Smooth muscle cell (in vitro differentiated cells): ENCODE data around the gene KIAA1191. TPM values are rescaled to one million over a fixed set of nuclear protein-coding genes. Genes with fewer than 3 reads are reported as not detected.

Experiments used
- DNase-seq: peaks from one replicate; lab custom pipeline; 2025; ENCODE audit not compliant: unreplicated experiment; lab: John Stamatoyannopoulos, UW
- H2AFZ ChIP-seq: fragments of 200-600 bp; sonication (generic); 2 replicates; pipeline ENCODE4 v1.6.0; 2016; ENCODE audit warnings: antibody characterized with exemption, low read depth, mild to moderate bottlenecking
- H3F3A ChIP-seq: fragments of 200-600 bp; sonication (generic); 2 replicates; pipeline ENCODE4 v1.6.0; 2017; ENCODE audit warnings: antibody characterized with exemption, low read depth
- H3K27ac ChIP-seq: fragments of 200-600 bp; sonication (generic); 2 replicates; pipeline ENCODE4 v1.5.1; 2016; ENCODE audit warnings: low read depth, mild to moderate bottlenecking
- H3K27me3 ChIP-seq: fragments of 200-600 bp; sonication (generic); 2 replicates; pipeline ENCODE4 v1.6.1; 2016; ENCODE audit warnings: low read depth, mild to moderate bottlenecking
- H3K36me3 ChIP-seq: fragments of 200-600 bp; sonication (generic); 2 replicates; pipeline ENCODE4 v1.5.1; 2016; ENCODE audit warnings: low read depth
- H3K4me1 ChIP-seq: fragments of 200-600 bp; sonication (generic); 2 replicates; pipeline ENCODE4 v1.5.1; 2016; ENCODE audit warnings: low read depth
- H3K4me2 ChIP-seq: fragments of 200-600 bp; sonication (generic); 2 replicates; pipeline ENCODE4 v1.6.0; 2016; ENCODE audit warnings: mild to moderate bottlenecking
- H3K4me3 ChIP-seq: fragments of 200-600 bp; sonication (generic); 2 replicates; pipeline ENCODE4 v1.5.1; 2016; ENCODE audit warnings: mild to moderate bottlenecking
- H3K79me2 ChIP-seq: fragments of 200-600 bp; sonication (generic); 2 replicates; pipeline ENCODE4 v1.6.0; 2016; ENCODE audit warnings: low read depth, mild to moderate bottlenecking
- H3K9ac ChIP-seq: fragments of 200-600 bp; sonication (generic); 2 replicates; pipeline ENCODE4 v1.6.0; 2016; ENCODE audit warnings: low read depth
- H3K9me3 ChIP-seq: fragments of 200-600 bp; sonication (generic); replicated peaks from 2 replicates; pipeline ENCODE4 v1.5.1; 2016; ENCODE audit warnings: low read depth
- H4K20me1 ChIP-seq: fragments of 200-600 bp; sonication (generic); 2 replicates; pipeline ENCODE4 v1.6.0; 2016; ENCODE audit warnings: low read depth
- CTCF ChIP-seq: fragments of 200-600 bp; sonication (generic); IDR thresholded peaks from 2 replicates; pipeline ENCODE4 v1.5.1; 2017; ENCODE audit warnings: borderline replicate concordance, mild to moderate bottlenecking, antibody characterized with exemption; ENCODE audit not compliant: insufficient read depth, poor library complexity, severe bottlenecking
- WGBS: methylation state at CpG from one replicate; pipeline ENCODE4 v1.1.7; 2016; ENCODE audit warnings: low lambda C conversion rate; 5-methylcytosine and 5-hydroxymethylcytosine counted together
- polyA plus RNA-seq: library from polyadenylated mRNA; unstranded; fragments of >200 nt; fragmentation: Nextera tagmentation; extraction: Ambion mirVana; gene quantifications from 2 replicates; pipeline ENCODE4 v1.2.1, GENCODE V29; 2016
- total RNA-seq: library from RNA; depleted of rRNA; stranded (reverse); fragments of >200 nt; gene quantifications from 2 replicates; pipeline ENCODE4 v1.2.3, GENCODE V29; 2014

KIAA1191 gene
- total and polyA plus RNA-seq, 2 experiments from 2014 or later = 71.6 to 80.3 TPM

DNA sequence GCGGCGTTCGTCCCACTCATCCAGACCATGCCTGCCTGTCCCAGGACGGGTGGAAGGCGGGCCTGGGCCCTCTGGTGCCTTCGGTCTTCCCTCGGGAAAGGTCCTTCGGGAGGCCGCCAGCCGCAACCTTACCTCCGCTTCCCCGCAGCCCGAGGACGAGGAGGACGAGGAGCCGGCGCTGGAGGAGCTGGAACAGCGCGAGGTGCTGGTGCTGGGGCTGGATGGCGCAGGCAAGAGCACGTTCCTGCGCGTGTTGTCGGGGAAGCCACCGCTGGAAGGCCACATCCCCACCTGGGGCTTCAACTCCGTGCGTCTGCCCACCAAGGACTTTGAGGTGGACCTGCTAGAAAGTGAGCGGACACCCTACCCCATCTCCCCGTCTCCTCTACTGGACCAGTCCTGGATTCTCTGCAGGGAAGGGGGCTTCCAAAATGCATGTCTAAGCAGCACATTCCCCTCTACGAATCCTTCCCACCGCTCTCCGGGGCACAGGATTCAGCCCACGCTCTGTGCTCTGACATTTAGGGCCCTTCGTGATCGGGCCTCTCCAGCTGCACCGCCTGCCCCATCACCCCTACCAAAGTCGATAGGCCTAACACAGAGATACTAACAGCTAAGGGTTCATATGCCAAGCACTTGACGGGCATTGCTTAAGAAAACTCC is 4.8 kb upstream of the KIAA1191 start:
- no peaks in the 10 kb centered on the region for H3K9me3 ChIP-seq
- H4K20me1 ChIP-seq = no peaks in the 10 kb centered on the region
- peak overlapping the region; percentile 53 for H3K9ac ChIP-seq
- no peaks in the 10 kb centered on the region for H3K36me3 ChIP-seq
- H3K4me1 ChIP-seq = peaks cover 8% of the 10 kb centered on the region
- no peaks in the 10 kb centered on the region for H3K27me3 ChIP-seq
- 30% methylated on average over 38 of the region's 38 CpGs for WGBS
- peak overlapping the region; percentile 85 for H3K4me3 ChIP-seq
- peak overlapping the region; percentile 14 for H3K27ac ChIP-seq
- H3F3A ChIP-seq = no peaks in the 10 kb centered on the region
- H2AFZ ChIP-seq = peak overlapping the region; percentile 92
- H3K79me2 ChIP-seq = peaks cover 2% of the 10 kb centered on the region
- H3K4me2 ChIP-seq = peak overlapping the region; percentile 91
- no peak for TF ChIP-seq CTCF
- DNase-seq = no peak

- WGBS = under 1% methylated on average over 72 of the region's 108 CpGs
- no peak for TF ChIP-seq CTCF
- H3K9ac ChIP-seq = peak within 1 kb of the TSS; percentile 53
- H3K79me2 ChIP-seq = peaks cover 10% of the 10 kb centered on the region
- no peaks in the 10 kb centered on the region for H3K36me3 ChIP-seq
- peaks cover 11% of the 10 kb centered on the region for H3K4me1 ChIP-seq
- H3K4me3 ChIP-seq = peak within 1 kb of the TSS; percentile 85
- H3F3A ChIP-seq = no peaks in the 10 kb centered on the region
- peak within 1 kb of the TSS; percentile 92 for H2AFZ ChIP-seq
- H3K4me2 ChIP-seq = peak within 1 kb of the TSS; percentile 91
- peak; percentile 56 for DNase-seq
- peak within 1 kb of the TSS; percentile 14 for H3K27ac ChIP-seq
- no peaks in the 10 kb centered on the region for H3K9me3 ChIP-seq
- H3K27me3 ChIP-seq = no peaks in the 10 kb centered on the region
- H4K20me1 ChIP-seq = no peaks in the 10 kb centered on the region
These were observed 4.0 kb upstream of the KIAA1191 start, which contains the start of gene ARL10 for GRCh38 chr5:176365351-176366231. TSS of gene ARL10 (plus strand) at chr5:176365487. CDS start at chr5:176365564, 77 bp downstream.

GRCh38 chr5:176364765-176365350 is 3.3 kb upstream of the KIAA1191 start:
- 44% methylated on average over 28 of the region's 28 CpGs for WGBS
- Histone ChIP-seq H3K9me3 (no peaks in the 10 kb centered on the region), H3K4me2 (peak overlapping the region; percentile 91), H3K4me3 (peak overlapping the region; percentile 85), H3K9ac (no peak overlapping the region), H2AFZ (peak overlapping the region; percentile 92), H3K27ac (no peak overlapping the region), H3F3A (no peaks in the 10 kb centered on the region), H3K36me3 (no peaks in the 10 kb centered on the region), H3K4me1 (peaks cover 11% of the 10 kb centered on the region), H3K79me2 (peaks cover 17% of the 10 kb centered on the region), H4K20me1 (no peaks in the 10 kb centered on the region), H3K27me3 (no peaks in the 10 kb centered on the region)
- TF ChIP-seq CTCF = no peak
- DNase-seq = no peak
